HUES64 (cell line): ENCODE results near the gene GRAMD2B.
"Not testable (repeated sequence)": the region's sequence is repeated elsewhere in the genome, so short reads cannot be mapped to it uniquely, and the experiment has no call there.

Experiments used
- H3K27ac ChIP-seq: 2 replicates; pipeline ENCODE4 v1.7.0; 2013; ENCODE audit warnings: low read depth, low read length, inconsistent platforms
- H3K27me3 ChIP-seq: 2 replicates; pipeline ENCODE4 v1.6.1; 2013; ENCODE audit warnings: mild to moderate bottlenecking, low read length; ENCODE audit not compliant: insufficient read depth
- H3K36me3 ChIP-seq: 2 replicates; pipeline ENCODE4 v1.6.1; 2013; ENCODE audit warnings: mild to moderate bottlenecking, low read length; ENCODE audit not compliant: insufficient read depth
- H3K4me1 ChIP-seq: 2 replicates; pipeline ENCODE4 v1.6.1; 2013; ENCODE audit warnings: mild to moderate bottlenecking, low read length, moderate library complexity; ENCODE audit not compliant: insufficient read depth
- H3K4me3 ChIP-seq: 2 replicates; pipeline ENCODE4 v1.5.1; 2013; ENCODE audit warnings: mild to moderate bottlenecking, low read length, moderate library complexity
- H3K9ac ChIP-seq: 2 replicates; pipeline ENCODE4 v1.6.1; 2013; ENCODE audit warnings: mild to moderate bottlenecking, low read depth, low read length
- H3K9me3 ChIP-seq: 2 replicates; pipeline ENCODE4 v1.6.1; 2013; ENCODE audit warnings: low read depth, low read length; ENCODE audit not compliant: insufficient read depth
- WGBS: fragments of 150-250, 120-280 bp; methylation state at CpG from one replicate; pipeline ENCODE4 v1.1.7; 2013; ENCODE audit warnings: missing lambda C conversion rate; 5-methylcytosine and 5-hydroxymethylcytosine counted together

The GRAMD2B gene

DNA sequence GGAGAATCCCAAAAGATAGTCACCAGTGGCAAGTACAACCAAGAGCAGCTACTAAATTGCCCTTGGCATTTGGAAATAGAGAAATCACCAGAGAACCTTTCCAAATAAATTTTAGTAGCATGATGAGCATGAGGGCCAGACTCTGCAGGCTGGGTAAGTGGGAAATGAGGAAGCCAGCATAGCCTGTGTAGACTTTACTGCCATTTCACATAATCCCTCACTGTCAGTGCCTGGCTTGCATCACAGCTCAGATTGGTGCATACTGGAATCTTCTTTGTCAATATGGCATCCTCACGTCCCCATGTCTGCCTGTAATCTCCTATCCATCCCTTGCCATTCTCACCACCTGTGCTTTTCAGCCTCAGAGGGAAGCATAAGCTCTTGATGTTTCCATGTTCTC, 14.5 kb downstream of the GRAMD2B start:
- no peaks in the 10 kb centered on the region for H3K9me3 ChIP-seq
- H3K9ac ChIP-seq = no peak overlapping the region
- peaks cover 6% of the 10 kb centered on the region; the same call in 1 of the 2 replicates for H3K36me3 ChIP-seq
- no peaks in the 10 kb centered on the region for H3K4me1 ChIP-seq
- H3K4me3 ChIP-seq = no peak overlapping the region
- WGBS = 90% methylated on average over 1 of the region's 1 CpG
- no peak overlapping the region for H3K27ac ChIP-seq
- H3K27me3 ChIP-seq = no peaks in the 10 kb centered on the region

DNA sequence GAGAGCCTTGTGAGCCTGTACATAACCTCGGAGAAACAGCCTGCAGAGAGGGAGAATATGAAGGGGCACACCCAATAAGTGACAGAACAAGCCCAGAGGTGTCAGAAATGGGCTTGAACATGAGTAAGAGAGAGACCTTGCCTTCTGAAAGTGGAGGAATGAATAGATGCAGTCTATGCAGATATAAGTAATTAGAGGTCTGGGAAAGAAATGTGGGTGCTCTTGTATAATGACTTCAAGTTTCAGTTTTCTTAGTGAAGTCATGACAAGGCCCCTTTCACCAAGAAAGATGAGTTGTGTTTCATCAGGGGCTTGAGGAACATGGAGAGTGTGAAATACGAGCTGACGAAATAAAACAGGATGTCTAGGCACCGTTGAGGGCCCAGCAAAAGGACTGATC, 15.1 kb downstream of the GRAMD2B start:
- H3K27me3 ChIP-seq = no peaks in the 10 kb centered on the region
- WGBS = 94% methylated on average over 4 of the region's 4 CpGs
- no peak overlapping the region for H3K4me3 ChIP-seq
- no peak overlapping the region for H3K9ac ChIP-seq
- no peak overlapping the region for H3K27ac ChIP-seq
- peaks cover 4% of the 10 kb centered on the region; the same call in 1 of the 2 replicates for H3K4me1 ChIP-seq
- H3K36me3 ChIP-seq = peaks cover 6% of the 10 kb centered on the region; the same call in 1 of the 2 replicates
- H3K9me3 ChIP-seq = no peaks in the 10 kb centered on the region

DNA sequence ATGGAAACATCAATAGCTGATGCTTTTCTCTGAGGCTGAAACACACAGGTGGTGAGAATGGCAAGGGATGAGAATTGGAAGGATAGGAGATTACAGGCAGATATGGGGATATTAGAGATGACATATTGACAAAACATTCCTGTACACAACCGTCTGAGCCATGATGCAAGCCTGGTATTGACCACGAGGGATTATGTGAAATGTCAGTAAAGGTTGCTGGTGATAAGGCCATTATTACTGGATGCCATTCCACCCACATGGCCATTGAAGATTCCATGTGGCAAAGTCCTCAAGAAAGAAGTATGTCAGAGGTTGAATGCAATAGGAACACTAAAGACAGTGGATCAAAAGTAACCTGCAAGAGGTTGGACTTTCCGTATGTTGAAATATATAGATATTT, 15.7 kb downstream of the GRAMD2B start:
- H3K27ac ChIP-seq = no peak overlapping the region
- H3K27me3 ChIP-seq = no peaks in the 10 kb centered on the region
- peaks cover 6% of the 10 kb centered on the region; the same call in 1 of the 2 replicates for H3K4me1 ChIP-seq
- no peak overlapping the region for H3K9ac ChIP-seq
- WGBS = 94% methylated on average over 2 of the region's 3 CpGs
- H3K36me3 ChIP-seq = peaks cover 3% of the 10 kb centered on the region; the same call in 1 of the 2 replicates
- no peak overlapping the region for H3K4me3 ChIP-seq
- no peaks in the 10 kb centered on the region for H3K9me3 ChIP-seq

DNA sequence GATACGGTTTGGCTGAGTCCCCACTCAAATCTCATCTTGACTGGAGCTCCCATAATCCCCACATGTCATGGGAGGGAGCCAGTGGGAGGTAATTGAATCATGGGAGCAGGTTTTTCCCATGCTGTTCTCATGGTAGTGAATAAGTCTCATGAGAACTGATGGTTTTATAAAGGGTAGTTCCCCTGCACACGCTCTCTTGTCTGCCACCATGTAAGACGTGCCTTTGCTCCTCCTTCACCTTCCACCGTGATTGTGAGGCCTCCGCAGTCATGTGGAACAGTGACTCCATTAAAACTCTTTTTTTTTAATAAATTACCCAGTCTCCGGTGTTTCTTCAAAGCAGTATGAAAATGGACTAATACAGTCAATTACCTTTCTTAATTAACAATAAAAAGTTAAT, 16.5 kb downstream of the GRAMD2B start:
- H3K4me1 ChIP-seq, H3K4me3 ChIP-seq, H3K36me3 ChIP-seq, H3K9me3 ChIP-seq, H3K27ac ChIP-seq, H3K27me3 ChIP-seq, H3K9ac ChIP-seq: not testable (repeated sequence)
- 95% methylated on average over 6 of the region's 6 CpGs for WGBS

DNA sequence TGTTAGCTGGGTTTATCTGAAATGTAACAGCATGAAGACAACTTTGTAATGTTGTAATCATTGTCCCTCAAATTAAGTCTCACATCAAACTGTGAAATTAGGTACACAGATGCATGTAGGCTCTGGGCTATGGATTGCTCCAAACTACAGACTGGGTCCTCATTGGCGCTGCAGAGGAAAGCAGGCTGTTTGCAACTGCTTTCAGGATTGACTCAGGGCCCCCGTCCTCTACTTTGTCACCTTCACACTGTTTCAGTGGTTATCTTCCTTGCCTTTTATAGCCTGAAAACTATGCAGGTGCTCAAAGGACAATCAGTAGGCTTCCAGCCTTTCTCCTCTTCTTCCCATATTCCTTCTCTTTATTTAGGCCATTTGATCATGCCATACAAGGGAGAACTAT, 18.0 kb downstream of the GRAMD2B start:
- Histone ChIP-seq H3K27me3 (no peaks in the 10 kb centered on the region), H3K9ac (no peak overlapping the region), H3K4me1 (peaks cover 6% of the 10 kb centered on the region; the same call in 1 of the 2 replicates), H3K27ac (no peak overlapping the region), H3K4me3 (no peak overlapping the region), H3K36me3 (peaks cover 2% of the 10 kb centered on the region; the same call in 1 of the 2 replicates), H3K9me3 (no peaks in the 10 kb centered on the region)
- WGBS = 74% methylated on average over 2 of the region's 2 CpGs

DNA sequence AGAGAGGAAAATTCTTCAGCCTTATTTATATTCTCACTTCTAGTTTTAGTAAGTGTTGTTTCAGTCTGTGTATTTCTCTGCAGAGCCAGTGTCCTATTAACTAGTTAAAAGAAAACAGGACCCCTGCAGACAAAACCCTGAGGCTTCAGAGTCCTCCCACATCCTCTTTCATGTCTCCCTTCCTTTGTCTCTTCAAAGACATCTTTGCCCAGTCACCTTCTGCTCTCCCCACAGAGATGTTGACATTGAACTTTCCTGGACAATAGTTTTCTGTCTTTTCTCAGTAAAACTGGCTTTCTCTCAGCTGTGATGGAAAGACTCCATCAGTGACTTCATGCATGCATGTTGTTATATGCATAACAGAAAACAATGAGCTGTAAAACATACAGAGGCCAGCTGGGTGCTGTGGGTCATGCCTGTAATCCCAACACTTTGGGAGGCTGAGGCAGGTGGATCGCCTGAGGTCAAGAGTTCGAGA, 20.2 kb downstream of the GRAMD2B start:
- H3K4me3 ChIP-seq = no peak overlapping the region
- H3K36me3 ChIP-seq = no peaks in the 10 kb centered on the region
- no peak overlapping the region for H3K27ac ChIP-seq
- no peaks in the 10 kb centered on the region for H3K27me3 ChIP-seq
- no peaks in the 10 kb centered on the region for H3K9me3 ChIP-seq
- peaks cover 6% of the 10 kb centered on the region; the same call in 1 of the 2 replicates for H3K4me1 ChIP-seq
- WGBS = 92% methylated on average over 2 of the region's 2 CpGs
- H3K9ac ChIP-seq = no peak overlapping the region

DNA sequence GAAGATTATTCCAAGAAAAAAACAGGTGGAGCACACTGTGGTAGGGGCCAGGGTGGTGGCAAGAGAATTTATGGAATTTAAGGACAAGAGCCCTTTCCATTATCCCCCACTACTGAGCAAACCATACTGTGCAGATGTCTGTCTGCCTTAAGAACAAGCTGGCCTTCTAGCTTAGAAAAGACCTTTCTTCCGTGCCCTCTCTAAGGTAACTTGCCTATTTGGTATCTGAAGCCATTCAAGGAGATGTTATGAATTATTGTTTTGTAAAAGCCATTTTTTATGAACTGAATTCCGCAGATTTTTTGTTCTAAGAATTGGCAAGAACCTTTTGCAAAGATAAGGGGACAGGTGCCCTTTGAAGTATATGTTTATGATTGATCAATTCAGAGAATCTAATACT, 20.9 kb downstream of the GRAMD2B start:
- peaks cover 6% of the 10 kb centered on the region; the same call in 1 of the 2 replicates for H3K4me1 ChIP-seq
- H3K36me3 ChIP-seq = no peaks in the 10 kb centered on the region
- WGBS = 91% methylated on average over 2 of the region's 2 CpGs
- no peaks in the 10 kb centered on the region for H3K27me3 ChIP-seq
- no peak overlapping the region for H3K4me3 ChIP-seq
- no peak overlapping the region for H3K27ac ChIP-seq
- no peaks in the 10 kb centered on the region for H3K9me3 ChIP-seq
- H3K9ac ChIP-seq = no peak overlapping the region

DNA sequence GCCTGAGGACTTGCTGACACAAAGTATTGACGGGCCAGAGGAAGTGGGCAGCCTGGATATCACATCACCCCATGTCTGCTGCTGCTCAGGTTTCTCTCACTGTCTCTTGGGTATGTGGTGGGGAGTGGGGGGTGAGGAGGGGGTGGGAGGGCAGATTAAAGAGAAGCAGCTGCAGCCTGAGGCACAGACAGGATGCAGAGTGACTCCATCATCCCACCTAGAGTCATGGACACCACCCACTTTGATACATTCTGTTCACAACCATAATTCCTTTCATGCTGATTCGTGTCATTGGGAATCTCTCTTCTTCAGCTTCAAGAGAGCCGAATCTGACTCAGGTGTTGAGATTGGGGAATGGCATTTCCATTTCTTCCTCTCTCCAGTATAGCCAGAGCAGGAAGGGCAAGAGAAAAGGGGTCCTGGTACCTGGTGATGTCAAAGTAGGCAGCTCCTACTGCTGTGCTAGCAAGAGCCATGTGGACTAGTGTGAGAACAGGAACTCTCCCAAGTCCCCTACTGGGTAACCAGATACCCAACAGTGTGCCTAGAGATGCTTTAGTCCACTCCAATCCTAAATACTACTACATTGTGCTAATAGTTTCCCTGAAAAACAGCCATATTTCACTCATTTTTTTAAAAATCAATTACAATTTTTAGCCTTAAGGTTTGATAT, 22.4 kb downstream of the GRAMD2B start:
- H3K4me1 ChIP-seq = peaks cover 10% of the 10 kb centered on the region; the same call in 1 of the 2 replicates
- H3K36me3 ChIP-seq = no peaks in the 10 kb centered on the region
- H3K27ac ChIP-seq = no peak overlapping the region
- H3K4me3 ChIP-seq = no peak overlapping the region
- H3K27me3 ChIP-seq = no peaks in the 10 kb centered on the region
- no peaks in the 10 kb centered on the region for H3K9me3 ChIP-seq
- H3K9ac ChIP-seq = no peak overlapping the region
- WGBS = 87% methylated on average over 2 of the region's 3 CpGs

DNA sequence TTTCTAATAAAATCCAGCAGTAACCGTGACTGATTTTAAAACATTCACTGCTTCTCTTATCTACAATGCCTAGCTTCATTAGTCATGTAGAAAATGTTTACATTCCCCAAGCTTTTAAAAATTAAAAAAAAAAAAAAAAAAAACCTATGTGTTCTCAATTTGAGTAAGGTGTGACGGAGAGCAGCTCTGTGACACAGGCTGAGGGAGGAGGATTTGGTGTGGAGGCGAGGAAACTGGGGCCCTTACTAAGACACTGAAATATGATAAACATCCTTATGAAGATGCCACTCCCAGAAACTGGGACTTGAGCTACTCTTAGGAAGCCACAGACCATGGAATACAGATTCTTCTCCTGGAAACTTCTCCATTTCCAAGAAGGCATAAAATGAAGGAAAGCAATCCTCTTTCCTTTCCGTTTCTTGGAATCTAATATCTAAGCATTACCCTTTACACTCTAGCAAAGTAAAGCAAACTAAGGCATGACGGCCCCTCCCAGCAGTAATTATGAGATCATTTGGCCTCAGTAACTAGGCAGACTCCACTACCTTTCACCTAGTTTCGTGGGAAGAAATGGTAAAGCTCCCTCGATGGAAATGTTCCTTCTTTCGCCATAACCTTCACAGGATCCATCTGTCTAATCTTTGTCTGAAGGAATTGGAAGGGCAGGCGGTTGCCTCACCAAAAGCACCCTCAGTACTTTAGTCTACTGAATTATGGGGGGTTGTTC, 23.5 kb downstream of the GRAMD2B start:
- H3K9me3 ChIP-seq = no peaks in the 10 kb centered on the region
- 95% methylated on average over 8 of the region's 9 CpGs for WGBS
- peaks cover 10% of the 10 kb centered on the region; the same call in 1 of the 2 replicates for H3K4me1 ChIP-seq
- no peak overlapping the region for H3K27ac ChIP-seq
- H3K9ac ChIP-seq = no peak overlapping the region
- no peaks in the 10 kb centered on the region for H3K27me3 ChIP-seq
- H3K4me3 ChIP-seq = no peak overlapping the region
- H3K36me3 ChIP-seq = no peaks in the 10 kb centered on the region

DNA sequence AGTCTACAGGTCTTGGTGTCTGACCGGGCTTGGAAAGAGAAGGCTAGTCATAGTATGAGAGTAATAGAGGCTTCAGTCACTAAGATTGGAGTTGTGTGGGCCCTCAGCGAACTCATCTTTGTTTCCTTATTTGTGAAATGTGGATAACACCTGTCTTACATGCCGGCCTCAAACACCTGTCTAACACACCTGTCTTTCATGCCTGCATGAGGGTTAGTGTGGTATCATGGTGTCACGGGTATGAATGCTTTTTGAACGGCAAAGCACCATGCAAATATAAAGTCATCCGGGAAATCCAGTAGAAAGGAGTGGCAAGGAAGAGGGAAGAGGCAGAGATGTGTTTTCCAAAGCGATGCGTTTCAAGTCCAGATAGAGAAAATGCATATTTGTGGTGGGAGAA, 25.5 kb downstream of the GRAMD2B start:
- peaks cover 4% of the 10 kb centered on the region; the same call in 1 of the 2 replicates for H3K4me1 ChIP-seq
- 84% methylated on average over 8 of the region's 8 CpGs for WGBS

DNA sequence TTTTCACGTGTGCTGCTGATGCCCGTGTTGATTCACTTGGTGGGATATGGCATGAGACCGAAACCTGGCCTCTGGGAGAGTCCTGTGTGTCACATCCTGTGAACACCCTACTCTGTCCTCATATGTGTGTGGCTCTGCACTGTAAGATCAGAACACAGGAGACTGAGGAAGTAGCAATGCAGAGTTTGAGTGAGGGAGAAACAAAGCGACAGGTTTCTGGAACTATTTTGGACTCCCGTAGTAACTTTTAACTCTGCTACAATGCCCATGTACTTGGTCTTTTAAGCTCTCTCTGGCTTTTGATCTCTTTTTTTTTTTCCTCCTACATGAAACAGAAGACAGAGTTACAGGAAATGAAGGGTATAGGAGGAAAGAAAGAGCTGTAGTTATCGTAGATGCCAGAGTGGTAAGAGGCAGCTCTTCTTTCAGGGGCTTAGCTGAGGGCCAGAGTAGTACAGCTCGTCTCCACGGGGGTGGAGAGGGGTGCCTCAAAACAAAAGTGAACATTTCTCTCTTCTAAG, 26.6 kb downstream of the GRAMD2B start:
- H3K4me1 ChIP-seq = peaks cover 4% of the 10 kb centered on the region; the same call in 1 of the 2 replicates
- no peak overlapping the region for H3K4me3 ChIP-seq
- H3K27ac ChIP-seq = no peak overlapping the region
- H3K9me3 ChIP-seq = no peaks in the 10 kb centered on the region
- 83% methylated on average over 8 of the region's 8 CpGs for WGBS
- no peak overlapping the region for H3K9ac ChIP-seq
- no peaks in the 10 kb centered on the region for H3K36me3 ChIP-seq
- no peaks in the 10 kb centered on the region for H3K27me3 ChIP-seq

More for the DNA sequence above, 25.5 kb downstream of the GRAMD2B start:
- Histone ChIP-seq H3K9me3 (no peaks in the 10 kb centered on the region), H3K36me3 (no peaks in the 10 kb centered on the region), H3K27me3 (no peaks in the 10 kb centered on the region), H3K4me3 (no peak overlapping the region), H3K27ac (no peak overlapping the region), H3K9ac (no peak overlapping the region)
